ENCODE results near the gene SNHG17.
A peak's percentile ranks its signal among the peaks of the same experiment; 100 is the strongest.
"Not testable (repeated sequence)": the region's sequence is repeated elsewhere in the genome, so short reads cannot be mapped to it uniquely, and the experiment has no call there.

SNHG17 gene

GRCh38 chr20:38447931-38448675, 13.0 kb upstream of the SNHG17 start:
- DNase-seq (ENCODE audit: low read depth, low spot score), result no peak

GRCh38 chr20:38447251-38447661, 12.1 kb upstream of the SNHG17 start:
- DNase-seq (ENCODE audit: low read depth, low spot score), result no peak

GRCh38 chr20:38446441-38447209, 11.5 kb upstream of the SNHG17 start:
- peak; percentile 97 for DNase-seq (ENCODE audit: low read depth, low spot score)

- no peak for DNase-seq (ENCODE audit: low read depth, low spot score)
Observed at GRCh38 chr20:38445901-38446425, 10.8 kb upstream of the SNHG17 start.

- DNase-seq (ENCODE audit: low read depth, low spot score), result no peak
Observed at GRCh38 chr20:38445381-38445796, 10.3 kb upstream of the SNHG17 start.

GRCh38 chr20:38441916-38442315, 6.8 kb upstream of the SNHG17 start:
- no peak for DNase-seq (ENCODE audit: low read depth, low spot score)

GRCh38 chr20:38441110-38441509, 6.0 kb upstream of the SNHG17 start:
- not testable (repeated sequence) for DNase-seq (ENCODE audit: low read depth, low spot score)

- no peak for DNase-seq (ENCODE audit: low read depth, low spot score)
Observed at GRCh38 chr20:38437796-38438195, 2.7 kb upstream of the SNHG17 start.

- peak; percentile 86 for DNase-seq (ENCODE audit: low read depth, low spot score)
Observed at GRCh38 chr20:38435555-38435939, 419 bp upstream of the SNHG17 start.

- no peak for DNase-seq (ENCODE audit: low read depth, low spot score)
Observed at GRCh38 chr20:38434301-38434741, 807 bp downstream of the SNHG17 start.

GRCh38 chr20:38433304-38433972, 1.7 kb downstream of the SNHG17 start:
- DNase-seq (ENCODE audit: low read depth, low spot score), result no peak

- DNase-seq (ENCODE audit: low read depth, low spot score), result not testable (repeated sequence)
Observed at GRCh38 chr20:38432870-38433269, 2.3 kb downstream of the SNHG17 start.

GRCh38 chr20:38432292-38432691, 2.8 kb downstream of the SNHG17 start:
- no peak for DNase-seq (ENCODE audit: low read depth, low spot score)

GRCh38 chr20:38430679-38431325, 4.3 kb downstream of the SNHG17 start:
- no peak for DNase-seq (ENCODE audit: low read depth, low spot score)

- no peak for DNase-seq (ENCODE audit: low read depth, low spot score)
Observed at GRCh38 chr20:38429301-38429700, 5.8 kb downstream of the SNHG17 start.

GRCh38 chr20:38428800-38429199, 6.3 kb downstream of the SNHG17 start:
- no peak for DNase-seq (ENCODE audit: low read depth, low spot score)

GRCh38 chr20:38427655-38428023, 7.5 kb downstream of the SNHG17 start:
- DNase-seq (ENCODE audit: low read depth, low spot score), result no peak

- DNase-seq (ENCODE audit: low read depth, low spot score), result peak; percentile 90
Observed at GRCh38 chr20:38426006-38426897, 8.9 kb downstream of the SNHG17 start.

- no peak for DNase-seq (ENCODE audit: low read depth, low spot score)
Observed at GRCh38 chr20:38424401-38424800, 10.7 kb downstream of the SNHG17 start.

- DNase-seq (ENCODE audit: low read depth, low spot score), result no peak
Observed at GRCh38 chr20:38423541-38423940, 11.6 kb downstream of the SNHG17 start.

- DNase-seq (ENCODE audit: low read depth, low spot score), result no peak
Observed at GRCh38 chr20:38421915-38422314, 13.2 kb downstream of the SNHG17 start.
